HCEC 1CT (cell line): Measurements from ENCODE around the gene EDIL3.
A peak's percentile ranks its signal among the peaks of the same experiment; 100 is the strongest.

ENCODE experiments used
- DNase-seq: peaks from one replicate; pipeline ENCODE4 v3.0.0-alpha.2; 2017

EDIL3 gene

GRCh38 chr5:83946516-83946915 lies 438.2 kb downstream of the EDIL3 start:
- DNase-seq, result no peak

DNA sequence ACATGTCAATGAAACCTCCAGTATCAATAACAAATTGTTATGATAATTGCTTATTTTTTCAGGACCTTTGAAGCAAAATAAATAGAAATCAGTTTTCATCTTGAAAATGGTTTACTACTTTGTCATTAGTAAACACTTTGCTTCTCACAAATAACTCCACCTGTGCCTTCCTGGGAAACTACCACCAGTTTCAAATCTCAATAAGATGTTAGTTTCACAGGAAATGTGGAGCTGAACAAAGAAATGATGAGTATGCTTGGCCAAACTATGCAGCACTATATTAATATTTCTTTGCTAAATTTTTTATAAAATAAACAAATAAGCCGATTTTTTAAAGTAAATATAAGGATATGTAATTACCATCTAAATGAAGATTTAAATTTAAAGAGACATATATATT lies 442.5 kb downstream of the EDIL3 start:
- DNase-seq, result no peak

GRCh38 chr5:83937837-83938236 lies 446.8 kb downstream of the EDIL3 start:
- no peak for DNase-seq

DNA sequence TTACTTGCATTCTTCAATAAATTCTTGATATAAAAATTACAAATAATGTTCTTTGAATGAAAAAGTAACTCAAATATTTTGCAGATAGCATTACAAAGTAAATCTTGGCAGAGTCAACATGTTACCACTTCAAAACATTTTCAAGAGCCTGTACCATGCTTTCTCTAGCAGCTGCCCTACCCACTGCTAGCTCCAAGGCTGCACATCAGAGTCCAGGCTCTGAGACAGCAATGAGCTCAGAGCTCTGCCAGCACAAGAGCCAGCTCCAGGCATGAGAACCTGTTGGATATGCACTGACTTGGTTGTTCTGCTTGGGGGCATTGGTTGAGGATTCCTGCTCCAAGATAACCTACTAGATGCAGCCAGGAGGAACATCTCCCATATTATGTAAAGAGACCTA lies 452.7 kb downstream of the EDIL3 start:
- DNase-seq, result no peak

GRCh38 chr5:83927140-83927733 lies 457.4 kb downstream of the EDIL3 start:
- DNase-seq, result peak; percentile 61

- DNase-seq, result peak; percentile 12
These were observed 458.7 kb downstream of the EDIL3 start for GRCh38 chr5:83925955-83926337.

GRCh38 chr5:83925321-83925954 lies 459.2 kb downstream of the EDIL3 start:
- DNase-seq, result peak; percentile 78

- peak; percentile 69 for DNase-seq
These were observed 459.8 kb downstream of the EDIL3 start for GRCh38 chr5:83924891-83925290.

DNA sequence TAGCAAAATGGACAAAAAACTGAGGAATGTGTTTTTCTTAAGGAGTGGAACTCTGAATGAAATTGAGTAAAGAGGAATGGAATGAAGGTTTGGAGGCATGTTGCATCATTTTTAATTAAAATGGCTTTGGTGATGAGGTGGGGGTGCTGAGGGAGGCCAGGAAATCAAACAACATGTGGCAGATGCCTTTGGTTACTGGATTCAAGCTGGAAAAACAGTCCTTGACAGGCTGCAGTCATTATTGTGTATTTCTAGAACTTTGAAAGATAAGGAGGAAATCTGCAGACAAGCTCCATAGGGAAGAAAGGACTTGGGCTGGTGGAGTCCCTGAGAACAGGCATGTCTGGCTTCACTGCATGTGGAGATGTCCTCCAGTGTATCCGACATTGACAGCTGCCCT lies 460.5 kb downstream of the EDIL3 start:
- peak; percentile 47 for DNase-seq

- DNase-seq, result no peak
These were observed 462.0 kb downstream of the EDIL3 start for GRCh38 chr5:83922699-83923098.

DNA sequence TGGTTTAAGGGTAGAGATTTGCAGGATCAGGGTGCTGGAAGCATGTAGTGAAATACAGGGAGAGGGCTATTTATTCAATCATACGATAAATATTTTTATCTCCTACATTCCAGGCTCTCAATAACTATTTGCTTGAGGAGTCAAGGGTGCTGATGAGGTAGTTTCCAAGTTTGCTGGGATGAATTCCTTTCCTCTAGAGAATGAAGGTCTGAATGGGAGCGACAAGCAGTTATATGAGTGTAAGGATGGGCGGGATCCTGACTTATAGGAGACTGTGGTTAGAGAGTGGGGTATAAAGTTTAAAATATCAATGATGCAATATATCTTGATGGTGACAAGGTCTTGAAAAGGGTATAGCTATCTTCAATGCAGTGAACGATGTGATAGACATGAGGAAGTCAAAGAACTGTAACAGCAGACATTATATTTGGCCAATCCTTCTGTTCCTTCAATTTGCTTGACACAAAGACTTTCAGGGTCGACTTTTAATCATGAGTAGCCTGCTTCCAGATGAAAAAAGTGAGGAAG lies 462.9 kb downstream of the EDIL3 start:
- DNase-seq, result no peak

- DNase-seq, result peak; percentile 16
These were observed 465.3 kb downstream of the EDIL3 start for GRCh38 chr5:83919071-83920041.

DNA sequence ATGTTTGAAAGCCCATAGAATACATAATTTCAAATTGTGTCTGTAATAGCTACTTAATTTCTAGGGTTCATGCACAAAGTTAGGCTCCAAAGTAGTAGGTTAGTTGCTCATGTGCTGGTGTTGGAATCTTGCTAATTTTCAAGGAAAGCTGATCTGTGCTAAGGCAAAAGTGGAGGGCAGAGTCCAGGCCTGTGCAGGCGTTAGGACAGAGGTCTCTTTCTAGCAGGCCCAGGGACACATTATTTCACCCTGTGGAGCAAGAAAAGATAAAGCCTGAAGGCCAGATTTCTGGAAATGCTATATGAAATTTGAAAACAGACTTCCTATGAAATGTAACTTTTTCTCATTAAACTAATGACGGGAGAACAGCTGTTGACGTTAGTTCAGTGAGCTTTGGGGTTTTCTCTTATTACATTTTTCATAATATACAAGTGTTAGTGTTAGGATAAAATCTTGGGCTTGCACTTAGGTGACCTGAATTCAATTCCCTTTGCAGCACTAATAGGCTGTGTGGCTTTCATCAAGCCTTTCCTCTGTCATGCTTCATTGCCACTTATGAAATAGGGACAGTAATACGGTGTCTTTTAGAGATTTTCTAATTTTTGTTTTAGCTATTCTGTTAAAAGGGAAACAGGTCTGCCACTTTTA lies 467.3 kb downstream of the EDIL3 start:
- DNase-seq, result no peak

DNA sequence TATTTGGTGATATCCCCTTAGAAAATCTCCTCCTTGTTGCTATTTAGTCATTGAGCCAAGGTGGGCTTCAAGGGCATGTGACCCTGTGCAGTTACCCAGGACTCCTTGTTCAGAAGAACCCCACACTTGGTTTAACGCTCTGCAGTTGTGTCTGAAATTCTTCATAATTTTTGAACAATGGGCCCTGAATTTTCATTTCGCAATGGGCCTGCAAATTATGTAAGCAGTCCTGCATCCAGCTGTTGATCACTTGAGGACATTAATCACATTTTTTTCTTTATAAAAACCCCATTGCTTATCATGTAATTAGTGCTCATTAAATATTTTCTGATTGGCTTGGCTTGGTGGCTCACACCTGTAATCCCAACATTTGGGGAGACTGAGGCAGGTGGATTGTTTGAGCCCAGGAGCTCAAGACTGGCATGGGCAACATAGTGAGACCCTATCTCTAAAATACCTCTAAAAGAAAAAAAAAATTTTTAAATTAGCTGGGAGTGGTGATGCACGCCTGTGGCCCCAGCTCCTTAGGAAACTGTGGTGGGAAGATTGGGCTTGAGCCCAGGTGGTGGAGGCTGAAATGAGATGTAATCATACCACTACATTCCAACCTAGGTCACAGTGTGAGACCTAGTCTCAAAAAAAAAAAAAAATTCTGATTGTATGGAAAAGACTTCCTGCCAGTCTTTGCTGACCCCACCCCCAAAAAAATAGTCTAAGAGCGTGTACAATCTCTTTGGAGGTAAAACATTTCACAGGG lies 469.8 kb downstream of the EDIL3 start:
- DNase-seq, result no peak

GRCh38 chr5:83914199-83914598 lies 470.5 kb downstream of the EDIL3 start:
- DNase-seq, result peak; percentile 17

GRCh38 chr5:83913593-83913992 lies 471.1 kb downstream of the EDIL3 start:
- DNase-seq, result no peak

- no peak for DNase-seq
These were observed 473.2 kb downstream of the EDIL3 start for GRCh38 chr5:83911367-83911919.

GRCh38 chr5:83900306-83900705 lies 484.4 kb downstream of the EDIL3 start:
- DNase-seq, result no peak

DNA sequence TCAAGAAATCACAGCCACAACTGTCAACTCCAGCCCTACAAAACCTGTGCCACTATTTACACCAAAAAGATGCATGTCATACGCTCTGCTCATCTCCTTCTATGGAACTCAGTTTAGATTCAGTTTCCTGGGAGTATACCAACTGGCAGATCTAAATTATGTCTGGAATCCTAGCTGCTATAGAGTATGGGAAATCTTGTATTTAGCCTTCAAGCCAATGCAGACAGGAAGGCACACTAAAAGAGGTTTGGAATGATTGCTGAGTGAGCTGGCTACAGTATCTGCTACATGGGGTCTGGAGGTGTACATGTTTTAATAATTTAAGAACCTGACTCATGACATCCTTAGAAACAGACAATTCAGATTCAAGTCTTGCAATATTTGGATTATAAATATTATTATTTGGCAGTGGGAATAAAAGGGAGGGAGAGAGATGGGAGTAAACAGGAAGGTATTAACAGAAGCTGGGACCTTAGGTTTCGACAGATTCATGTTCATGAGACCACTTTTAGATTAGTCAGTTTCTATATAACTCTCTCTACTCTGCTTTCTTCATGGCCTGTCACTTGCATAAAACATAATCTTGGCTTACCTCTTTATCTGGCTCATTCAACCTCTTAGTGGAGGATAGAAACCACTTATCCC lies 485.2 kb downstream of the EDIL3 start:
- DNase-seq, result no peak

GRCh38 chr5:83895860-83896259 lies 488.8 kb downstream of the EDIL3 start:
- DNase-seq, result peak; percentile 73

DNA sequence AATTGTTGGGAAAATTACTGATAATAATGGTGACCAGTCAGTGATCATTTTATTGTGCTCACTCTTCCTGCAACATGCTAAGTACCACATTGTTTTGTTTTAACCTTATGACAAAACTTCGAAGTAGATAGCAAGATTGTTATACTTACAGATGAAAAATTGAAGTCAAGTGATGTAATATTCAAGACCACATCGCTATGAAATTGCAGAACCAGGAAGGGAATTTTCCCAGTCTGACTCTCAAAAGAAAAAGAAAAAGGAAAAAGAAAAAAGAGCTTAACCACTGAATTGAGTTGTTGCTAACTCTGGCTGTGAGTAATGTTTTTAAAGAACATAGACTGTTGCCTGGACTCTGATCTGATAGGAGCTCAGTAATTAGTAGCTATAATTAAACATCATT lies 493.4 kb downstream of the EDIL3 start:
- DNase-seq, result no peak
